GM18907 (cell line): ENCODE results near the gene GBP1.
"Not testable (repeated sequence)": the region's sequence is repeated elsewhere in the genome, so short reads cannot be mapped to it uniquely, and the experiment has no call there.

Experiments used
- ATAC-seq: cut with Tn5 transposase; IDR thresholded peaks from one replicate; pipeline ENCODE4 v1.9.1; 2021; ENCODE audit warnings: mild to moderate bottlenecking, moderate library complexity; ENCODE audit not compliant: unreplicated experiment

Gene GBP1

GRCh38 chr1:89018318-89018717 is 46.7 kb downstream of the GBP1 start:
- ATAC-seq = not testable (repeated sequence)

GRCh38 chr1:89008511-89008910 is 56.5 kb downstream of the GBP1 start:
- no peak for ATAC-seq

- ATAC-seq = no peak
Observed at GRCh38 chr1:89005286-89006151, 59.5 kb downstream of the GBP1 start.
